Prostate gland (tissue), 2 donors: Measurements from ENCODE around the gene KLLN. TPM values are rescaled to one million over a fixed set of nuclear protein-coding genes. Genes with fewer than 3 reads are reported as not detected.
"Not testable (repeated sequence)": the region's sequence is repeated elsewhere in the genome, so short reads cannot be mapped to it uniquely, and the experiment has no call there.

ENCODE experiments used
- DNase-seq: peaks from one replicate; pipeline ENCODE4 v3.0.0-alpha.2; 2019; ENCODE audit warnings: low spot score
- H3K27ac ChIP-seq, 2 donors: fragments of 200-600 bp; sonication (generic); 2 replicates each; pipeline ENCODE4 v1.5.1; 2017 to 2019
- H3K27me3 ChIP-seq: fragments of 200-600 bp; sonication (generic); replicated peaks from 2 replicates; pipeline ENCODE4 v1.5.1; 2019; ENCODE audit not compliant: insufficient read depth
- H3K36me3 ChIP-seq, 2 donors: fragments of 200-600 bp; sonication (generic); 1 replicate in 1 of 2; 2 replicates in 1 of 2; pipeline versions ENCODE4 v1.5.1 to v1.8.1; 2017 to 2019
- H3K4me1 ChIP-seq: fragments of 200-600 bp; sonication (generic); replicated peaks from 2 replicates; pipeline ENCODE4 v1.5.1; 2019
- H3K4me3 ChIP-seq, 2 donors: fragments of 200-600 bp; sonication (generic); 2 replicates each; pipeline ENCODE4 v1.5.1; 2017 to 2019
- H3K9me3 ChIP-seq: fragments of 200-600 bp; sonication (generic); 2 replicates; pipeline ENCODE4 v1.5.1; 2017
- POLR2A ChIP-seq: fragments of 450-650 bp; IDR thresholded peaks from one replicate; pipeline ENCODE4 v1.6.1; 2016; ENCODE audit warnings: antibody characterized with exemption, mild to moderate bottlenecking
- POLR2AphosphoS5 ChIP-seq: sonication (generic); formaldehyde crosslinking; IDR thresholded peaks from one replicate; pipeline ENCODE4 v1.6.1; 2017; ENCODE audit warnings: antibody characterized with exemption
- WGBS: methylation state at CpG from one replicate; pipeline ENCODE4 v1.1.5; 2018; 5-methylcytosine and 5-hydroxymethylcytosine counted together
- intact Hi-C: fragments of 100-400 bp; cut with DNase I; formaldehyde crosslinking; loops from one replicate; pipeline ENCODE4 v1.14.2; 2022
- total RNA-seq, 2 donors: library from RNA; depleted of rRNA; stranded (reverse); fragments of >200 nt; gene quantifications; one replicate each; pipeline ENCODE4 v1.1.0, GENCODE V29; 2016
- TF ChIP-seq, protein P1 (sequence below), 4 experiments: fragments of 200-600 bp in 2 of 4; fragments of 450-650 bp in 2 of 4; sonication (generic) in 2 of 4; IDR thresholded peaks; 1 replicate in 3 of 4; 2 replicates in 1 of 4; pipeline ENCODE4 v1.5.1; 2016 to 2019; ENCODE audit warnings: antibody characterized with exemption in 4 of 4, mild to moderate bottlenecking in 2 of 4, moderate library complexity in 2 of 4

KLLN gene, protein sequence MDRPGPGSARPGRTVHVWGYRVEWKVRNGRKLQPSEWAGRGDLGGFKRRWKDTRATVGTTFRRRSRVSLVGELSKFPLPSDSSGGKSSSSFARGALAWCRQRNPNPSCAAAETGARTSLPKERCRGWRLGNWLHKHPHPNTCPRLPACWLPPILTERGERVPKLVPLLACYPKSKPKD
- total RNA-seq = 1 to 10 TPM in 1 of 2 donors, under 1 TPM in 1; 0.55 to 1.1 TPM

DNA sequence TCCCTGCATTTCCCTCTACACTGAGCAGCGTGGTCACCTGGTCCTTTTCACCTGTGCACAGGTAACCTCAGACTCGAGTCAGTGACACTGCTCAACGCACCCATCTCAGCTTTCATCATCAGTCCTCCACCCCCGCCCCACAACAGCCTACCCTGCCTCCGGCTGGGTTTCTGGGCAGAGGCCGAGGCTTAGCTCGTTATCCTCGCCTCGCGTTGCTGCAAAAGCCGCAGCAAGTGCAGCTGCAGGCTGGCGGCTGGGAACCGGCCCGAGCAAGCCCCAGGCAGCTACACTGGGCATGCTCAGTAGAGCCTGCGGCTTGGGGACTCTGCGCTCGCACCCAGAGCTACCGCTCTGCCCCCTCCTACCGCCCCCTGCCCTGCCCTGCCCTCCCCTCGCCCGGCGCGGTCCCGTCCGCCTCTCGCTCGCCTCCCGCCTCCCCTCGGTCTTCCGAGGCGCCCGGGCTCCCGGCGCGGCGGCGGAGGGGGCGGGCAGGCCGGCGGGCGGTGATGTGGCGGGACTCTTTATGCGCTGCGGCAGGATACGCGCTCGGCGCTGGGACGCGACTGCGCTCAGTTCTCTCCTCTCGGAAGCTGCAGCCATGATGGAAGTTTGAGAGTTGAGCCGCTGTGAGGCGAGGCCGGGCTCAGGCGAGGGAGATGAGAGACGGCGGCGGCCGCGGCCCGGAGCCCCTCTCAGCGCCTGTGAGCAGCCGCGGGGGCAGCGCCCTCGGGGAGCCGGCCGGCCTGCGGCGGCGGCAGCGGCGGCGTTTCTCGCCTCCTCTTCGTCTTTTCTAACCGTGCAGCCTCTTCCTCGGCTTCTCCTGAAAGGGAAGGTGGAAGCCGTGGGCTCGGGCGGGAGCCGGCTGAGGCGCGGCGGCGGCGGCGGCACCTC lies at the start of gene KLLN, which contains the start of gene PTEN:
KLLN (minus strand) TSS at position 481 of the 891 bp plus-strand sequence. CDS start 1,046 bp downstream, outside the sequence.
PTEN (plus strand) TSS at position 573 of the 891 bp plus-strand sequence. CDS start 845 bp downstream, outside the sequence.
- Histone ChIP-seq H3K36me3 (no peaks in the 10 kb centered on the region), H3K4me1 (no peaks in the 10 kb centered on the region), H3K9me3 (no peaks in the 10 kb centered on the region), H3K4me3 (peak within 1 kb of the TSS; percentile 64 to 95), H3K27me3 (no peaks in the 10 kb centered on the region), H3K27ac (peak within 1 kb of the TSS; percentile 89 to 97)
- TF ChIP-seq POLR2AphosphoS5 (peak; percentile 69), POLR2A (peak; percentile 82)
- TF ChIP-seq, protein P1, sequence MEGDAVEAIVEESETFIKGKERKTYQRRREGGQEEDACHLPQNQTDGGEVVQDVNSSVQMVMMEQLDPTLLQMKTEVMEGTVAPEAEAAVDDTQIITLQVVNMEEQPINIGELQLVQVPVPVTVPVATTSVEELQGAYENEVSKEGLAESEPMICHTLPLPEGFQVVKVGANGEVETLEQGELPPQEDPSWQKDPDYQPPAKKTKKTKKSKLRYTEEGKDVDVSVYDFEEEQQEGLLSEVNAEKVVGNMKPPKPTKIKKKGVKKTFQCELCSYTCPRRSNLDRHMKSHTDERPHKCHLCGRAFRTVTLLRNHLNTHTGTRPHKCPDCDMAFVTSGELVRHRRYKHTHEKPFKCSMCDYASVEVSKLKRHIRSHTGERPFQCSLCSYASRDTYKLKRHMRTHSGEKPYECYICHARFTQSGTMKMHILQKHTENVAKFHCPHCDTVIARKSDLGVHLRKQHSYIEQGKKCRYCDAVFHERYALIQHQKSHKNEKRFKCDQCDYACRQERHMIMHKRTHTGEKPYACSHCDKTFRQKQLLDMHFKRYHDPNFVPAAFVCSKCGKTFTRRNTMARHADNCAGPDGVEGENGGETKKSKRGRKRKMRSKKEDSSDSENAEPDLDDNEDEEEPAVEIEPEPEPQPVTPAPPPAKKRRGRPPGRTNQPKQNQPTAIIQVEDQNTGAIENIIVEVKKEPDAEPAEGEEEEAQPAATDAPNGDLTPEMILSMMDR (IDR thresholded peaks at IDR 0.05) = peak in 1 of 4 experiments; percentile 8
- peak; percentile 88 for DNase-seq
- WGBS = under 1% methylated on average over 85 of the region's 89 CpGs
- intact Hi-C loops = loop anchor here (5.0 to 10.0 kb wide), 2 partner anchors 272 to 384 kb away; no protein-coding TSS in a partner anchor

DNA sequence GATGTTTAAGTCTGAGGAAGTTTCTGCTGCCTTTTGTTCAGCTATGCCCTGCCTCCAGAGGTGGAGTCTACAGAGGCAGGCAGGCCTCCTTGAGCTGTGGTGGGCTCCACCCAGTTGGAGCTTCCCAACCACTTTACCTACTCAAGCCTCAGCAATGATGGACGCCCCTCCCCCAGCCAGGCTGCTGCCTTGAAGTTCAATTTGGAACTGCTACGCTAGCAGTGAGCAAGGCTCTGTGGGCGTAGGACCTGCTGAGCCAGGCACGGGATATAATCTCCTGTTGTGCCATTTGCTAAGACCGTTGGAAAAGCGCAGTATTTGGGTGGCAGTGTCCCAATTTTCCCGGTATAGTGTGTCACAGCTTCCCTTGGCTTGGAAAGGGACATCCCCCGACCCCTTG lies 40.1 kb upstream of the KLLN start:
- H3K9me3 ChIP-seq, H3K4me3 ChIP-seq, H3K36me3 ChIP-seq, DNase-seq, H3K27me3 ChIP-seq, H3K4me1 ChIP-seq, H3K27ac ChIP-seq, intact Hi-C loops: not testable (repeated sequence)
- 88% methylated on average over 8 of the region's 8 CpGs for WGBS

DNA sequence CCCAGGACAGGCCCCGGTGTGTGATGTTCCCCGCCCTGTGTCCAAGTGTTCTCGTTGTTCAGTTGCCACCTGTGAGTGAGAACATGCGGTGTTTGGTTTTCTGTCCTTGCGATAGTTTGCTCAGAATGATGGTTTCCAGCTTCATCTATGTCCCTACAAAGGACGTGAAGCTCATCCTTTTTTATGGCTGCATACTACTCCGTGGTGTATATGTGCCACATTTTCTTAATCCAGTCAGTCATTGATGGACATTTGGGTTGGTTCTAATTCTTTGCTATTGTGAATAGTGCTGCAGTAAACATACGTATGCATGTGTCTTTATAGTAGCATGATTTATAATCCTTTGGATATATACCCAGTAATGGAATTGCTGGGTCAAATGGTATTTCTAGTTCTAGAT lies 34.6 kb upstream of the KLLN start:
- 98% methylated on average over 8 of the region's 8 CpGs for WGBS
- H3K27me3 ChIP-seq, H3K36me3 ChIP-seq, intact Hi-C loops, DNase-seq, H3K9me3 ChIP-seq, H3K27ac ChIP-seq, H3K4me1 ChIP-seq, H3K4me3 ChIP-seq: not testable (repeated sequence)

DNA sequence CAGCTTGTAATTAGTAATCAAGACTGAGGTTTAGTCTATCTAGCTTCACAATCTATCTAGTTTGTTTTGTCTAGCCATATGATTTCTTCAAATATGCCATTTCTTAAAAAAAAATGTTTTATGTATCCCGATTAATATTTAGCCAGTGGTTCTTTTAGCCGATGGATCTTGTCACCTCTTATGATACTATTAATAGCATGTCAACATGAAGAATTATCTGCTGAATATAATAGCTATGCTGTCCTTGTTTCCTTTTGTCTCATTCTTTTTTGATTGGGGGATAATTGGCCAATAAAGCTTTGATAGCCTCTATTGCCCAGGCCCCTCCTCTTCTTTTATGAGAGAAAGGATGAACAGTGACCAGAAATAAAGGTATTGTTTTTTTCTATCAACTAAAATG lies 32.9 kb upstream of the KLLN start:
- 65% methylated on average over 2 of the region's 2 CpGs for WGBS
- intact Hi-C loops = no loop called here
- TF ChIP-seq POLR2A (no peak), POLR2AphosphoS5 (no peak)
- TF ChIP-seq, protein P1 (IDR thresholded peaks at IDR 0.05) = no peak
- H3K36me3 ChIP-seq = no peaks in the 10 kb centered on the region
- no peak for DNase-seq
- H3K4me3 ChIP-seq = no peak overlapping the region
- peaks cover 3% of the 10 kb centered on the region for H3K4me1 ChIP-seq
- H3K27me3 ChIP-seq = no peaks in the 10 kb centered on the region
- H3K27ac ChIP-seq = no peak overlapping the region
- H3K9me3 ChIP-seq = no peaks in the 10 kb centered on the region

DNA sequence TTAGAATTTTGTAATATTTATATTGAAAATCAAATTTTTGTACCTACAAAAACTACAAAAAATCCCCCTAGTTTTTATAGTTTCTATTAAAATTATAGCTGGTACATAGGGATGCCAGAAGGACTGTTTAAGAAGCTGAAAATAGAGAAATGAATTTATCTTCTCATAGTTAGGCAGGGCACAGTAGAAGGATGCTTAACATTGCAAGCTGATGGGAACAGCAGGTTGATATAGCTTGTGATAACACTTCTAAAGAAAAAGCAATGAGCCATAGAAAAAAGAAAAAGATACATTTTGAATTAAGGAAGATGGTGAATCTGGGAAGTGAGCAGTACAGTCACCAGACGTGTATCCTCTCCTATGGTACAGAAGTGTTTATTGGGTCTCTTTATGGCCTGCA lies 32.1 kb upstream of the KLLN start:
- 69% methylated on average over 1 of the region's 1 CpG for WGBS
- Histone ChIP-seq H3K36me3 (no peaks in the 10 kb centered on the region), H3K4me1 (peaks cover 3% of the 10 kb centered on the region), H3K4me3 (no peak overlapping the region), H3K27ac (no peak overlapping the region), H3K27me3 (no peaks in the 10 kb centered on the region), H3K9me3 (no peaks in the 10 kb centered on the region)
- DNase-seq = no peak
- TF ChIP-seq, protein P1 (IDR thresholded peaks at IDR 0.05) = no peak
- TF ChIP-seq POLR2A = no peak
- TF ChIP-seq POLR2AphosphoS5 = no peak
- intact Hi-C loops = no loop called here
